ENCODE results near the gene CDC14A.

DNA sequence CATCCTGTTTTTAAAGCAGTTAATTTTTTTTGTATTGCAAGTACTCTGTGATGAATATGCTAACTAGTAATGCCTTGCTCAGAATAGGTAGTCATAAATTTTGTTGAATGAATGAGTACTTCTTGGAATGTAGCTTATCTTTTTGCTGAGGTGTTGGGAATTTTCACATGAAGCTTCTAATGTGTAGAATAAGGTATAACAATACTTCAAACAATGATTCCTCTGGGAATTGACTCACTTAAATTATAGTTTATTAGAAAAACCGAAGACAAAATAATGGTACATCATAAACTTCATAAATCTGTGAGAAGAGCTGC, 13.9 kb downstream of the CDC14A start:
- TF ChIP-seq CTCF (conservative IDR thresholded peaks at IDR 0.05; ENCODE audit: low read length) (no peak), EZH2phosphoT487 (IDR thresholded peaks at IDR 0.05; ENCODE audit: borderline replicate concordance, low read depth, low read length) (no peak)
